Kidney (tissue), 14 donors: ENCODE measurements around the gene NPAS3. TPM values are rescaled to one million over a fixed set of nuclear protein-coding genes. Genes with fewer than 3 reads are reported as not detected.

Experiments used
- DNase-seq, 5 donors: peaks; one replicate each; pipeline ENCODE4 v3.0.0-alpha.2; 2013 to 2020
- FAIRE-seq: peaks from 2 replicates; lab custom pipeline; 2012; peaks lifted over from hg19 to GRCh38; lab: Jason Lieb, UNC
- H3K27ac ChIP-seq, 2 donors: one replicate each; pipeline ENCODE4 v1.7.0; 2013; ENCODE audit warnings: low read depth in 2 of 2, low read length in 2 of 2, inconsistent platforms in 1 of 2
- H3K27me3 ChIP-seq: one replicate; pipeline ENCODE4 v1.7.1; 2013; ENCODE audit warnings: low read length, inconsistent platforms; ENCODE audit not compliant: control insufficient read depth, insufficient read depth
- H3K36me3 ChIP-seq, 3 donors: one replicate each; pipeline versions ENCODE4 v1.7.0 to v1.7.1; 2013; ENCODE audit warnings: low read length in 3 of 3, control low read depth in 1 of 3, inconsistent platforms in 1 of 3; ENCODE audit not compliant: insufficient read depth in 3 of 3, control insufficient read depth in 2 of 3
- H3K4me1 ChIP-seq, 3 donors: one replicate each; pipeline versions ENCODE4 v1.7.0 to v1.7.1; 2013; ENCODE audit warnings: low read length in 3 of 3, inconsistent platforms in 1 of 3, low read depth in 1 of 3; ENCODE audit not compliant: control insufficient read depth in 2 of 3, insufficient read depth in 2 of 3
- H3K4me3 ChIP-seq, 3 donors: one replicate each; pipeline versions ENCODE4 v1.7.0 to v1.8.1; 2013; ENCODE audit warnings: low read length in 3 of 3, control low read depth in 1 of 3, inconsistent platforms in 1 of 3
- H3K9ac ChIP-seq, 3 donors: one replicate each; pipeline versions ENCODE4 v1.7.0 to v1.7.1; 2013; ENCODE audit warnings: low read length in 3 of 3, control low read depth in 1 of 3, inconsistent platforms in 1 of 3
- H3K9me3 ChIP-seq, 3 donors: one replicate each; pipeline versions ENCODE4 v1.7.0 to v1.7.1; 2013; ENCODE audit warnings: low read length in 3 of 3, control low read depth in 1 of 3, inconsistent platforms in 1 of 3; ENCODE audit not compliant: control insufficient read depth in 2 of 3, insufficient read depth in 1 of 3
- intact Hi-C: fragments of 100-400 bp; cut with DNase I; formaldehyde crosslinking; loops from one replicate; pipeline ENCODE4 v1.11.1; 2022
- polyA plus RNA-seq: library from polyadenylated mRNA; stranded (reverse); fragments of 350-450 nt; fragmentation: Illumina TruSeq; extraction: RNeasy Lipid Tissue Mini Kit (QIAGEN cat#74804); gene quantifications from one replicate; pipeline ENCODE4 v1.2.3, GENCODE V29; 2014; ENCODE audit warnings: low read depth, low replicate concordance; ENCODE audit not compliant: insufficient read depth
- total RNA-seq: library from RNA; stranded (reverse); fragmentation: NEBNext Ultra II Directional; extraction: Animal tissue kit (Norgen Biotek cat#: 25700); gene quantifications from one replicate; pipeline ENCODE4 v1.2.1, GENCODE V29; 2021
- TF ChIP-seq, protein P1 (sequence below): IDR thresholded peaks from 3 replicates; pipeline ENCODE4 v1.5.1; 2012; ENCODE audit warnings: mild to moderate bottlenecking, moderate library complexity, borderline replicate concordance; ENCODE audit not compliant: insufficient read depth; ENCODE audit errors: extremely low read depth
- donor health status: control.
- donor health status: control.
- donor health status: control.
- donor health status: control.
- donor health status: control.
- donor health status: DM: yes; HTN: yes; CAD: no.
- donor health status: Normal renal cell carcinoma (clear cell type).

NPAS3 gene
- total and polyA plus RNA-seq, 2 donors from 2014 or later: 0.82 to 5.0 TPM

GRCh38 chr14:33561488-33562175 lies 623.0 kb downstream of the NPAS3 start:
- intact Hi-C loops: no loop called here
- DNase-seq (no peak), FAIRE-seq (no peak)
- Histone ChIP-seq H3K4me3 (no peak overlapping the region), H3K27me3 (no peaks in the 10 kb centered on the region), H3K4me1 (no peaks in the 10 kb centered on the region), H3K27ac (no peak overlapping the region), H3K36me3 (no peaks in the 10 kb centered on the region), H3K9ac (no peak overlapping the region), H3K9me3 (no peaks in the 10 kb centered on the region)
- TF ChIP-seq, protein P1, sequence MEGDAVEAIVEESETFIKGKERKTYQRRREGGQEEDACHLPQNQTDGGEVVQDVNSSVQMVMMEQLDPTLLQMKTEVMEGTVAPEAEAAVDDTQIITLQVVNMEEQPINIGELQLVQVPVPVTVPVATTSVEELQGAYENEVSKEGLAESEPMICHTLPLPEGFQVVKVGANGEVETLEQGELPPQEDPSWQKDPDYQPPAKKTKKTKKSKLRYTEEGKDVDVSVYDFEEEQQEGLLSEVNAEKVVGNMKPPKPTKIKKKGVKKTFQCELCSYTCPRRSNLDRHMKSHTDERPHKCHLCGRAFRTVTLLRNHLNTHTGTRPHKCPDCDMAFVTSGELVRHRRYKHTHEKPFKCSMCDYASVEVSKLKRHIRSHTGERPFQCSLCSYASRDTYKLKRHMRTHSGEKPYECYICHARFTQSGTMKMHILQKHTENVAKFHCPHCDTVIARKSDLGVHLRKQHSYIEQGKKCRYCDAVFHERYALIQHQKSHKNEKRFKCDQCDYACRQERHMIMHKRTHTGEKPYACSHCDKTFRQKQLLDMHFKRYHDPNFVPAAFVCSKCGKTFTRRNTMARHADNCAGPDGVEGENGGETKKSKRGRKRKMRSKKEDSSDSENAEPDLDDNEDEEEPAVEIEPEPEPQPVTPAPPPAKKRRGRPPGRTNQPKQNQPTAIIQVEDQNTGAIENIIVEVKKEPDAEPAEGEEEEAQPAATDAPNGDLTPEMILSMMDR: no peak

GRCh38 chr14:33563191-33563900 lies 624.7 kb downstream of the NPAS3 start:
- H3K4me1 ChIP-seq: peaks cover 0 to 2% (median 0%) of the 10 kb centered on the region in 3 donors

GRCh38 chr14:33563901-33564197 lies 625.2 kb downstream of the NPAS3 start:
- no peak overlapping the region for H3K9ac ChIP-seq
- intact Hi-C loops: no loop called here

More at GRCh38 chr14:33563191-33563900, 624.7 kb downstream of the NPAS3 start:
- H3K27ac ChIP-seq: no peak overlapping the region
- no peak overlapping the region for H3K4me3 ChIP-seq
- no peak for DNase-seq
- H3K27me3 ChIP-seq: no peaks in the 10 kb centered on the region
- no peaks in the 10 kb centered on the region for H3K9me3 ChIP-seq
- no peak for FAIRE-seq
- TF ChIP-seq, protein P1: no peak
- H3K36me3 ChIP-seq: no peaks in the 10 kb centered on the region
- intact Hi-C loops: no loop called here
- H3K9ac ChIP-seq: no peak overlapping the region

More at GRCh38 chr14:33563901-33564197, 625.2 kb downstream of the NPAS3 start:
- Histone ChIP-seq H3K4me3 (no peak overlapping the region), H3K36me3 (no peaks in the 10 kb centered on the region), H3K4me1 (peaks cover 0 to 2% (median 0%) of the 10 kb centered on the region in 3 donors), H3K9me3 (no peaks in the 10 kb centered on the region), H3K27me3 (no peaks in the 10 kb centered on the region), H3K27ac (no peak overlapping the region)
- TF ChIP-seq, protein P1: no peak
- DNase-seq (no peak), FAIRE-seq (no peak)
